Measurements from ENCODE around the gene MXRA8.
"Not testable (repeated sequence)": the region's sequence is repeated elsewhere in the genome, so short reads cannot be mapped to it uniquely, and the experiment has no call there.

MXRA8 gene

DNA sequence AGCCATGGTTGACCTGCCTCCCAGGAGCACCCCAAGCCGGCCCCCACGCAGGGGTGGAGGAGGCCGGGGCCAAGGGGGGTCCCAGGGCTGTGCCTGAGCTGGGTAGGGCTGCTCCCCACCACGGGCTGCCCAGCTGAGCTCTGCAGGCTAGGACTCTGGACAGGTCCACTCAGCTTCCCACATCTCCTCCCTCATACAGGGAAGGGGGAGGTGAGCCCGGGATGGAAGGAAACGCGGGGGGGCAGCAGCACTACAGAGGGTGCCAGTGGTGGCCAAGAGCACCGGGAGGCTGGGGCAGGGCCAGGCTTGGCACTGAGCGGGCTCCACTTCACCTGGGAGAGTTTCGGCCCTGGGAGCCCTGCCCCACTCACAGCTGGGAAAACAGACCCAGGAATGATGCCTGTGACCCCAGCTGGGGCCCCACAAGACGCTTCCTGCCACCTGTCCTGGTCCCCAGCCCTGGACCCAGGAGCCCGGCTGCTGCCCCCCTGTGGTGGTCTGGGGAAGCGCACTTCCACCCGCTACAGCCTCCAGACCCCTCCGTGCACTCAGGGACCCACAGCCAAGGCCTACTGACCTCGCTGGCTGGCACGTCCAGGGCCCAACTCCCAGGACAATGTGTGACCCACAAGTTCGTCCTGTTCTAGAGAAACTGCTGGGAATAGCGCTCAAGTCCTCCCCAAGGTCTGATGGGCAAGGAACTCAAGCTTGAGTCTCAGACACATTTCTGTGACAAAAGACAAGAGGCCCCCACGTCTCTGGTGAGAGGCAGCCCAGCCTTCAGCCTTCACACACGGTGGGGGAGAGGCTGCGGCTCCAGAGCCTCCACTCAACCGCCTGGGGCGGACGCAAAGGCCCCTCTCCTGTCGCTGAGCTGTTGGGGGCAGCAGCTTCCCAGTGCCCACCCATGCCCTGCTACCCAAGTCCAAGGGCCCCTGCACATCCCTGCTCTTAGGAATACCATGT, 13.7 kb upstream of the MXRA8 start:
- no peak overlapping the region for H3K4me3 ChIP-seq (ENCODE audit: low read depth, low read length)
- DNase-seq (ENCODE audit: low read depth) = no peak
- TF ChIP-seq, protein P1, sequence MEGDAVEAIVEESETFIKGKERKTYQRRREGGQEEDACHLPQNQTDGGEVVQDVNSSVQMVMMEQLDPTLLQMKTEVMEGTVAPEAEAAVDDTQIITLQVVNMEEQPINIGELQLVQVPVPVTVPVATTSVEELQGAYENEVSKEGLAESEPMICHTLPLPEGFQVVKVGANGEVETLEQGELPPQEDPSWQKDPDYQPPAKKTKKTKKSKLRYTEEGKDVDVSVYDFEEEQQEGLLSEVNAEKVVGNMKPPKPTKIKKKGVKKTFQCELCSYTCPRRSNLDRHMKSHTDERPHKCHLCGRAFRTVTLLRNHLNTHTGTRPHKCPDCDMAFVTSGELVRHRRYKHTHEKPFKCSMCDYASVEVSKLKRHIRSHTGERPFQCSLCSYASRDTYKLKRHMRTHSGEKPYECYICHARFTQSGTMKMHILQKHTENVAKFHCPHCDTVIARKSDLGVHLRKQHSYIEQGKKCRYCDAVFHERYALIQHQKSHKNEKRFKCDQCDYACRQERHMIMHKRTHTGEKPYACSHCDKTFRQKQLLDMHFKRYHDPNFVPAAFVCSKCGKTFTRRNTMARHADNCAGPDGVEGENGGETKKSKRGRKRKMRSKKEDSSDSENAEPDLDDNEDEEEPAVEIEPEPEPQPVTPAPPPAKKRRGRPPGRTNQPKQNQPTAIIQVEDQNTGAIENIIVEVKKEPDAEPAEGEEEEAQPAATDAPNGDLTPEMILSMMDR (IDR thresholded peaks at IDR 0.05; ENCODE audit: low read depth, low read length, missing control alignments) = peak; percentile 96

DNA sequence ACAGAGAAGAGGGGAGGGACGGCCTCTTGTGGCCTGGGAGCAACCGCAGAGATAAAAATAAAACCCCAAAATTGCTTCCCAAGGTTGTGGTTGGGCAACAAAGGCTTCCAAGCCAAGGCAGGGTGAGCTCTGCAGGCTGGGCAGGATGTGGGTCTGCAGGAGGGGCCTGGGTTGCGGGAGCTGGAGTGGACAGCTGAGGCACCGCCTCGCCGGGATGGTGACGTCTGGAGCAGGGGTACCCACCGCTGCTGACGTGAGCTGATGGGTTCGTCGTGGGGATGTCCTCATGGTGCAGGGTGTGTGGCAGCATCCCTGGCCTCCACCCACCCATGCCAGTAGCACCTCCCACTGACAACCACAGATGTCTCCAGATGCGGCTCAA, 13.0 kb upstream of the MXRA8 start:
- no peak overlapping the region for H3K4me3 ChIP-seq (ENCODE audit: low read depth, low read length)
- TF ChIP-seq, protein P1 (IDR thresholded peaks at IDR 0.05; ENCODE audit: low read depth, low read length, missing control alignments) = no peak
- DNase-seq (ENCODE audit: low read depth) = no peak

DNA sequence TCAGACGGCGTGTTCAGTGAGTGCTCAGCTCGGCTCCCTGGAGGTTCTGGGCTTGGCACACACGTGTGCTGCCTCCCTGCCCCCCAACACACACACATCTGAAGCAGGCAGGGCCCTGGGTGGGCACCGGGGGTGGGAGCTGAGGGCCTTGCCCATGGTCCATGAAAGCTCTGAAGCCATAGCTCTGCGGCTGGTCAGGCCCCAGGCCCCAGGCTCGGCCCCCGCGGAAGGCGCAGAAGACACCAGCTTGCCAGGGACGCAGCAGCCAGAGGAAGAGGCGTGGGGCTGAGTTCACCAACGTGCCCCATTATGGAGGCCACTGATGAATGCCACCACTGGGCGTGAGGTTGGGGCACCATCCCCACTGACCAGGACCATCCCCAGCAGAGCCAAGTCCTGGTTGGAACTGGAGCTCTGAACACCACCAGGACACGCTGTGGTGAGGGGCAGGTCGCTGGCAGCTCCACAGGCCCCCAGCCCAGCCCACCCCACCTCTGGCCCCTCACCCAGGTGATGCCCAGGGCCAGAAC, 12.5 kb upstream of the MXRA8 start:
- TF ChIP-seq, protein P1 (IDR thresholded peaks at IDR 0.05; ENCODE audit: low read depth, low read length, missing control alignments) = no peak
- DNase-seq (ENCODE audit: low read depth) = no peak
- H3K4me3 ChIP-seq (ENCODE audit: low read depth, low read length) = no peak overlapping the region

DNA sequence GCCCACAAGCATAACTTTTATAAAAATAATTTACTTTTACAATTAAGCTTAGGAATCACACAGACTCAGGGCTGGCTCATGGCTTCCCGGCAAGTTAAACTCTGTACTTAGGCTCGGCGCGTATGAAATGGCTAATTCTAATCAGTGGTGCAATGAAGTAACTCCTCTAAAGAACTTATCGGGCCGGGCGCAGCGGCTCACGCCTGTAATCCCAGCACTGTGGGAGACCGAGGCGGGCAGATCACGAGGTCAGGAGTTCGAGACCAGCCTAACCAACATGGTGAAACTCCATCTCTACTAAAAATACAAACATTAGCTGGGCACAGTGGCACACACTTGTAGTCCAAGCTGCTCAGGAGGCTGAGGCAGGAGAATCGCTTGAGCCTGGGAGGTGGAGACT, 11.7 kb upstream of the MXRA8 start:
- H3K4me3 ChIP-seq (ENCODE audit: low read depth, low read length); DNase-seq (ENCODE audit: low read depth): not testable (repeated sequence)

DNA sequence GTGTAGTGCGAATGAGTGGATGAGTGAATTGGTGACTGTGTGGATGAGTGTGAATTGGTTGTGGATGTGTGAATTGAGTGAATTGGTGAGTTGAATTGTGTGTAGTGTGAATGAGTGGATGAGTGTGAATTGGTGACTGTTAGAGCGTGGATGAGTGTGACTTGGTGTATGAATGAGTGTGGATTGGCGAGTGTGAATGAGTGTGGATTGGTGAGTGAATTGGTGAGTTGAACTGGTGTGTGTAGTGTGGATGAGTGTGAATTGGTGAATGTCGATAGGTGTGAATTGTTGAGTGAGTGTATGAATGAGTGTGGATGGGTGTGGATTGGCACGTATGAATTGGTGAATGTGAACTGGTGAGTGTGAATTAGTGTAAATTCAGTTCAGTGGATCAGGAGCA, 9.0 kb upstream of the MXRA8 start:
- TF ChIP-seq, protein P1 (IDR thresholded peaks at IDR 0.05; ENCODE audit: low read depth, low read length, missing control alignments) = no peak
- H3K4me3 ChIP-seq (ENCODE audit: low read depth, low read length) = no peak overlapping the region
- no peak for DNase-seq (ENCODE audit: low read depth)

DNA sequence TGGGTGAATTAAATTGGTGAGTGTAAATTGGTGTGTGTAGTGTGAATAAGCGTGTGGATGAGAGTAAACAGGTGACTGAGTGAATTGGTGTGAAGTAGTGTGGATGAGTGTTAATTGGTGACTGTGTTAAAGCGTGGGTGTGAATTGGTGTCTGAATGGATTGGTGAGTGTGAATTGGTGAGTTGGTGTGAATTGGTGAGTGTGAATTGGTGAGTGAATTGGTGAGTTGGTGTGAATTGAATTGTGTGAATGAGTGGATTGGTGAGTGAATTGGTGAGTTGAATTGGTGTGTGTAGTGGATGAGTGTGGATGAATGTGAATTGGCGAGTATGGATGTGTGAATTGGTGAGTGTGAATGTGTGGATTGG, 8.3 kb upstream of the MXRA8 start:
- no peak for DNase-seq (ENCODE audit: low read depth)
- TF ChIP-seq, protein P1 (IDR thresholded peaks at IDR 0.05; ENCODE audit: low read depth, low read length, missing control alignments) = no peak
- H3K4me3 ChIP-seq (ENCODE audit: low read depth, low read length) = no peak overlapping the region

DNA sequence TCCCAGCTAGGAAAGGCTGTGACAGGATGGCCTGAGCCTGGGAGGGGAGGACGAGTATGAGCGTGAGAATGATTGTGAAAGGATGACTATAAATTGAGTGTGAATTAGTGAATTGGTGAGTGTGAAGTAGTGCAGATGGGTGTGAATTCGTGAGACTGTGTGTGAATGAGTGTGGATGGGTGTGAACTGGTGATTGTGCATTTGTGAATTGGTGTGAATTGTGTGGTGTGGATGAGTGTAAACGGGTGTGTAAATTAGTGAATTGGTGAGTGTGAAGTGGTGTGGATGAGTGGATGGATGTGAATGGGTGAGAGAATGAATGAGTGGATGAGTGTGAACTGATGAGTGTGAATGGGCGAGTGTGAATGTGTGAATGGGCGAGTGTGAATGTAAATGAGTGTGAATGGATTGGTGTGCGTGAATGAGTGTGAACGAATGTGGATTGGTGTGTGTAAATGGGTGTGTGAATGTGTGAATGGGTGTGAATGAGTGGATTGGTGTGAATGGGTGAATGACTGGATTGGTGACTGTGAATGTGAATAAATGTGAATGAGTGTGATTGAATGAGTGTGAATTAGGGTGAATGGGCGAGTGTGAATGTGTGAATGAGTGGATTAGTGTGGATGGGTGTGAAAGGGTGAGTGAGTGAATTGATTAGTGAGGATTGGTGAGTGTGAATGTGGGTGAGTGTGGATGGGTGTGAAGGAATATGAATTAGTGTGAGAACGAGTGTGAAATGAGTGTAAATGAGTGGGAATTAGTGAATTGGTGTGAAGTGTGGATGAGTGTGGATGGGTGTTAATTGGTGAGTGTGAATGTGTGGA, 7.7 kb upstream of the MXRA8 start:
- DNase-seq (ENCODE audit: low read depth) = no peak
- TF ChIP-seq, protein P1 (IDR thresholded peaks at IDR 0.05; ENCODE audit: low read depth, low read length, missing control alignments) = no peak
- H3K4me3 ChIP-seq (ENCODE audit: low read depth, low read length) = no peak overlapping the region
